Common myeloid progenitor, CD34-positive (primary cell): Measurements from ENCODE around the gene MLST8.
"Not testable (repeated sequence)": the region's sequence is repeated elsewhere in the genome, so short reads cannot be mapped to it uniquely, and the experiment has no call there.

Source experiments
- CTCF ChIA-PET: fragments of 350-600 bp; sonication (Branson Sonifier 250); formaldehyde crosslinking; loops from one replicate; lab custom pipeline; 2021; ENCODE audit warnings: antibody characterized with exemption; lab: Charles Lee
- POLR2A ChIA-PET: fragments of 350-600 bp; sonication (Branson Sonifier 250); formaldehyde crosslinking; loops from one replicate; lab custom pipeline; 2021; ENCODE audit warnings: antibody characterized with exemption; lab: Charles Lee
- DNase-seq, 3 donors: peaks; one replicate each; pipeline versions ENCODE4 v3.0.0 to v3.0.0-alpha.2; 2013
- H3K27ac ChIP-seq, 2 experiments: 1 replicate in 1 of 2; 2 replicates in 1 of 2; pipeline ENCODE4 v1.7.0; 2013; ENCODE audit warnings: inconsistent platforms in 2 of 2, low read length in 2 of 2, mild to moderate bottlenecking in 2 of 2, low read depth in 1 of 2, moderate library complexity in 1 of 2; ENCODE audit not compliant: severe bottlenecking in 2 of 2, insufficient read depth in 1 of 2, poor library complexity in 1 of 2
- H3K27me3 ChIP-seq, 5 experiments: replicated peaks in 2 of 5; 1 replicate in 3 of 5; 2 replicates in 2 of 5; pipeline versions ENCODE4 v1.6.1 to v1.7.0; 2013; ENCODE audit warnings: low read length in 4 of 5, mild to moderate bottlenecking in 2 of 5, moderate library complexity in 2 of 5, inconsistent platforms in 1 of 5; ENCODE audit not compliant: insufficient read depth in 5 of 5, control insufficient read depth in 4 of 5
- H3K36me3 ChIP-seq, 4 experiments: 1 replicate in 2 of 4; 2 replicates in 2 of 4; pipeline versions ENCODE4 v1.6.1 to v1.7.0; 2013; ENCODE audit warnings: low read length in 3 of 4, control low read depth in 1 of 4, mild to moderate bottlenecking in 1 of 4; ENCODE audit not compliant: control insufficient read depth in 4 of 4, insufficient read depth in 4 of 4
- H3K4me1 ChIP-seq, 4 experiments: 1 replicate in 3 of 4; 2 replicates in 1 of 4; pipeline versions ENCODE4 v1.6.1 to v1.7.1; 2013; ENCODE audit warnings: low read length in 3 of 4, mild to moderate bottlenecking in 3 of 4, control low read depth in 1 of 4, inconsistent platforms in 1 of 4, moderate library complexity in 1 of 4; ENCODE audit not compliant: control insufficient read depth in 4 of 4, insufficient read depth in 4 of 4; ENCODE audit errors: control extremely low read depth in 1 of 4
- H3K4me3 ChIP-seq, 7 experiments: 1 replicate in 4 of 7; 2 replicates in 3 of 7; pipeline versions ENCODE4 v1.5.1 to v1.7.0; 2013; ENCODE audit warnings: mild to moderate bottlenecking in 7 of 7, low read length in 6 of 7, moderate library complexity in 6 of 7, inconsistent platforms in 2 of 7, low read depth in 2 of 7, control low read depth in 1 of 7; ENCODE audit not compliant: insufficient read depth in 4 of 7, control insufficient read depth in 1 of 7; ENCODE audit errors: extremely low read depth in 1 of 7
- H3K9me3 ChIP-seq, 5 experiments: 1 replicate in 4 of 5; 2 replicates in 1 of 5; pipeline versions ENCODE4 v1.6.1 to v1.7.1; 2013; ENCODE audit warnings: low read length in 4 of 5, mild to moderate bottlenecking in 2 of 5, inconsistent platforms in 1 of 5, low read depth in 1 of 5, moderate library complexity in 1 of 5; ENCODE audit not compliant: control insufficient read depth in 4 of 5, insufficient read depth in 2 of 5; ENCODE audit errors: control extremely low read depth in 1 of 5
- WGBS: methylation state at CpG from one replicate; pipeline ENCODE4 v1.1.5; 2013; ENCODE audit not compliant: insufficient coverage; 5-methylcytosine and 5-hydroxymethylcytosine counted together

MLST8 gene

DNA sequence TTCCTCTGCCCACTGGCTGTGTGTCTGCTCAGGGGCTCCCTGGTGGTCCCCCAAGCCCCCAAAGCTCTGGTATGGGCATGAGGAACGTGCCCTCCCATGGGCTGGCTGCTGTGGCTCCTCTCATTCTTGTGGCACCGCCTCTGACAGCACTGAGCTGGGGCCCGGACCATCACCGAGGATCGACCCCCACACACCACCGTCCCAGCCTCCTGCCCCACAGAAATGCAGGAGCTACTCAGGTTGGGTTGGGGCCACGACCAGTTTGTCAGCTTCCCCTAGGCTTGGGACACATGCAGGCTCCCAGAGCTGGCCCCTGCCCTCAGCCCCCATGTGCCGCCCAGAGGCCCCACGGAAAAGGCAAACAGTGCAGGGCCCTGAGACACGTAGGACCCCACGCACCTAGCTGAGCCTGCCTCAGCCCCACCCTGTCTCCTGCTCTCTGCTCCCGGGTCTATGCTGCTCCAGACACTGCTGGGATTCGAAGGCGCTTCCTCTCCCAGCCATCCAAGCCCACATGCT lies 5.6 kb upstream of the MLST8 start:
- WGBS = 84% methylated on average over 7 of the region's 14 CpGs

DNA sequence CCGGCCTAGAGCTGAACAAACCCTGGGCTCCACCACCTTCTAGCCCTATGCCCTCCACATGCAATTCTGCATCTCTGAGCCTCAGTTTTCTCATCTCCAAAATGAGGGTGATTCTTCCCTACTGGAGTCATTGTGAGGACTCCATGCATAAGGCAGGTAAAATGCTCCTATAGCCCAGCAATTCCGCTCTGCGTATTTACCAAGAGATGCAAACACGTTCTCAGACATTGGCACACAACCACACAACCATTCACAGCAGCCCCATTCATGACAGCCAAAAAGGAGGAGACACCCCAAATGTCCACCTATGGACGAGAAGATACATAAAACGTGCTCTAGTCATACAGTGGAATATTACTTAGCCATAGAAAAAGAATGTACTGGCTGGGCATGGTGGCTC lies 4.9 kb upstream of the MLST8 start:
- DNase-seq = no peak
- H3K9me3 ChIP-seq = no peaks in the 10 kb centered on the region
- CTCF ChIA-PET = no interaction called here
- WGBS = 90% methylated on average over 2 of the region's 6 CpGs
- no peak overlapping the region for H3K27ac ChIP-seq
- no peak overlapping the region for H3K4me3 ChIP-seq
- H3K27me3 ChIP-seq = peaks cover 8 to 39% (median 22%) of the 10 kb centered on the region in 5 experiments
- peaks cover 0 to 16% (median 12%) of the 10 kb centered on the region in 4 experiments for H3K4me1 ChIP-seq
- no peaks in the 10 kb centered on the region for H3K36me3 ChIP-seq
- POLR2A ChIA-PET = no interaction called here

More for the DNA sequence above, 5.6 kb upstream of the MLST8 start:
- POLR2A ChIA-PET = no interaction called here
- CTCF ChIA-PET = no interaction called here
- Histone ChIP-seq H3K27me3 (peaks cover 8 to 46% (median 26%) of the 10 kb centered on the region in 5 experiments), H3K36me3 (no peaks in the 10 kb centered on the region), H3K4me3 (no peak overlapping the region), H3K27ac (no peak overlapping the region), H3K9me3 (no peaks in the 10 kb centered on the region), H3K4me1 (peaks cover 0 to 18% (median 14%) of the 10 kb centered on the region in 4 experiments)
- DNase-seq = no peak

DNA sequence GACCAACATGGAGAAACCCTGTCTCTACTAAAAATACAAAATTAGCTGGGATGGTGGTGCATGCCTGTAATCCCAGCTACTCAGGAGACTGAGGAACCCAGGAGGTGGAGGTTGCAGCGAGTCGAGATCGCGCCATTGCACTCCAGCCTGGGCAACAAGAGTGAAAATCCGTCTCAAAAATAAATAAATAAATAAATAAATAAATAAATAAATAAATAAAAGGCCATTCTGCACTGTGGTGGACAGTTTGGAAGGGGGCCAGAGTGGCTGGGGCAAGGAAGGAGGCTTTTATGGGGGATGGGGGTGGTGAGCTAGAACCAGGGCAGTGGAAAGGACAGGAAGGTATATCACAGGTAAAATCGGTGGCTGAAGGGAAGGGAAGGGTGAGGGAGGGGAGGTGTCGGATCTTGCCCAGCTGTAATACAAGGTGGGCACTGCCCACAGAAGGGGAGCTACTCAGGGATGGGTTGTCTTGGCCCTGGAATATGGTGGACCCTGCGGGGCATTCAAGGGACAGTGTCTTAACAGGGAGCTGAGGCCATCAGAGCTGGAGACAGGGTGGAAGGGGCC lies 2.0 kb upstream of the MLST8 start:
- H3K4me3 ChIP-seq, DNase-seq, H3K27ac ChIP-seq, POLR2A ChIA-PET, H3K9me3 ChIP-seq: not testable (repeated sequence)
- peaks cover 0 to 15% (median 11%) of the 10 kb centered on the region in 5 experiments for H3K27me3 ChIP-seq
- WGBS = 100% methylated on average over 3 of the region's 8 CpGs
- CTCF ChIA-PET = interaction anchor here (0.9 to 1.8 kb wide), 3 partner anchors 9 to 192 kb away, joined by 3 to 6 read pairs (median 4); partner anchors contain the start of gene ECI1
- H3K36me3 ChIP-seq = peaks cover 6 to 16% (median 16%) of the 10 kb centered on the region in 4 experiments
- peaks cover 0 to 21% (median 14%) of the 10 kb centered on the region in 4 experiments for H3K4me1 ChIP-seq

GRCh38 chr16:2204416-2205103 lies 694 bp upstream of the MLST8 start:
- Histone ChIP-seq H3K9me3 (no peaks in the 10 kb centered on the region), H3K4me3 (peak overlapping the region in 6 of 7 experiments; percentile 84 to 99 (median 92)), H3K27me3 (peaks cover 0 to 5% (median under 1%) of the 10 kb centered on the region in 5 experiments), H3K27ac (peak overlapping the region; percentile 66 to 91), H3K4me1 (peaks cover 0 to 21% (median 14%) of the 10 kb centered on the region in 4 experiments), H3K36me3 (peaks cover 6 to 30% (median 26%) of the 10 kb centered on the region in 4 experiments)
- ChIA-PET POLR2A (interaction anchor here (0.7 to 1.8 kb wide), 4 partner anchors 10 to 239 kb away, joined by 3 to 5 read pairs (median 3); partner anchors contain the start of genes PGP and TRAF7), CTCF (interaction anchor here (0.7 to 1.8 kb wide), 3 partner anchors 10 to 51 kb away, joined by 3 to 6 read pairs (median 3); no protein-coding TSS in a partner anchor)
- no peak for DNase-seq
- 93% methylated on average over 13 of the region's 13 CpGs for WGBS

GRCh38 chr16:2205967-2206313 lies 686 bp downstream of the MLST8 start:
- peaks cover 0 to 21% (median 14%) of the 10 kb centered on the region in 4 experiments for H3K4me1 ChIP-seq
- ChIA-PET CTCF (interaction anchor here (0.7 to 1.7 kb wide), 2 partner anchors 19 to 50 kb away, joined by 3 to 4 read pairs; partner anchors contain the start of gene TRAF7), POLR2A (interaction anchor here (1.3 to 1.8 kb wide), 2 partner anchors 9 to 50 kb away, joined by 3 to 5 read pairs; partner anchors contain the start of genes PGP and TRAF7)
- H3K36me3 ChIP-seq = peaks cover 6 to 42% (median 32%) of the 10 kb centered on the region in 4 experiments
- peak overlapping the region in 1 of 2 experiments; percentile 91 for H3K27ac ChIP-seq
- WGBS = 15% methylated on average over 8 of the region's 16 CpGs
- H3K4me3 ChIP-seq = peak overlapping the region; percentile 79 to 99 (median 89)
- no peak for DNase-seq
- H3K27me3 ChIP-seq = no peaks in the 10 kb centered on the region
- H3K9me3 ChIP-seq = no peaks in the 10 kb centered on the region

- POLR2A ChIA-PET = interaction anchor here (1.8 kb wide), 1 partner anchor 8 kb away, joined by 5 read pairs; the partner anchor contains the start of gene PGP
- H3K27ac ChIP-seq = peak overlapping the region in 1 of 2 experiments; percentile 91
- peaks cover 0 to 21% (median 14%) of the 10 kb centered on the region in 4 experiments for H3K4me1 ChIP-seq
- WGBS = 93% methylated on average over 16 of the region's 18 CpGs
- H3K27me3 ChIP-seq = no peaks in the 10 kb centered on the region
- no peaks in the 10 kb centered on the region for H3K9me3 ChIP-seq
- peaks cover 6 to 42% (median 32%) of the 10 kb centered on the region in 4 experiments for H3K36me3 ChIP-seq
- no peak for DNase-seq
- H3K4me3 ChIP-seq = peak overlapping the region in 5 of 7 experiments; percentile 84 to 99 (median 89)
- CTCF ChIA-PET = interaction anchor here (0.7 to 1.7 kb wide), 2 partner anchors 19 to 51 kb away, joined by 3 to 4 read pairs; partner anchors contain the start of gene TRAF7
Measured at GRCh38 chr16:2206420-2206779, 1.1 kb downstream of the MLST8 start.
